HEK293 (cell line): ENCODE measurements around the gene MANF.

Source experiments
- CTCF ChIA-PET: fragments of 350-600 bp; formaldehyde crosslinking; extraction: SDS; loops from one replicate; lab custom pipeline; 2021; ENCODE audit warnings: antibody characterized with exemption; lab: Yijun Ruan, JAX
- POLR2A ChIA-PET: fragments of 300-600 bp; formaldehyde crosslinking; extraction: SDS; loops from one replicate; lab custom pipeline; 2020; ENCODE audit warnings: antibody characterized with exemption, inconsistent platforms; lab: Yijun Ruan, JAX
- H3K27ac ChIP-seq: fragments of 200-500 bp; sonication (Bioruptor generic); 2 replicates; pipeline ENCODE4 v1.5.1; 2014; ENCODE audit warnings: low read depth, low read length, control low read depth, inconsistent platforms; ENCODE audit errors: extremely low read depth
- H3K36me3 ChIP-seq, 2 experiments: fragments of 200-500 bp in 1 of 2; sonication (Bioruptor generic) in 1 of 2; 1 replicate in 1 of 2; 2 replicates in 1 of 2; pipeline ENCODE4 v1.5.1; 2014 to 2017; ENCODE audit warnings: inconsistent platforms in 2 of 2, low read length in 2 of 2; ENCODE audit not compliant: control insufficient read depth in 2 of 2, insufficient read depth in 1 of 2
- H3K4me1 ChIP-seq: fragments of 200-500 bp; sonication (Bioruptor generic); 2 replicates; pipeline ENCODE4 v1.5.1; 2014; ENCODE audit warnings: mild to moderate bottlenecking, low read length, inconsistent platforms; ENCODE audit not compliant: control insufficient read depth, insufficient read depth
- H3K4me3 ChIP-seq: 2 replicates; pipeline ENCODE4 v1.5.1; 2011; ENCODE audit warnings: low read depth, mild to moderate bottlenecking, control low read depth, low read length, moderate library complexity
- H3K9me3 ChIP-seq: fragments of 200-500 bp; sonication (Bioruptor generic); 2 replicates; pipeline ENCODE4 v1.5.1; 2014; ENCODE audit warnings: low read depth, low read length, inconsistent platforms; ENCODE audit not compliant: control insufficient read depth, insufficient read depth
- MZF1 ChIP-seq: fragments of 450-650 bp; formaldehyde crosslinking; IDR thresholded peaks from 2 replicates; pipeline ENCODE4 v1.5.1; 2017; ENCODE audit warnings: missing biosample characterization, missing genetic modification characterization, borderline replicate concordance
- ZBTB1 ChIP-seq: fragments of 450-650 bp; formaldehyde crosslinking; IDR thresholded peaks from 2 replicates; pipeline ENCODE4 v1.5.1; 2016; ENCODE audit warnings: missing biosample characterization, missing genetic modification characterization
- ZNF138 ChIP-seq: fragments of 450-650 bp; formaldehyde crosslinking; IDR thresholded peaks from 2 replicates; pipeline ENCODE4 v1.5.1; 2016; ENCODE audit warnings: missing biosample characterization, missing genetic modification characterization, borderline replicate concordance
- ZNF16 ChIP-seq: fragments of 450-650 bp; formaldehyde crosslinking; IDR thresholded peaks from 2 replicates; pipeline ENCODE4 v1.5.1; 2016; ENCODE audit warnings: low read depth, missing biosample characterization, missing genetic modification characterization
- ZNF23 ChIP-seq: fragments of 450-650 bp; formaldehyde crosslinking; IDR thresholded peaks from 2 replicates; pipeline ENCODE4 v1.5.1; 2016; ENCODE audit warnings: missing biosample characterization, missing genetic modification characterization, borderline replicate concordance
- ZNF274 ChIP-seq, 2 experiments: fragments of 200-500 bp in 1 of 2; fragments of 450-650 bp in 1 of 2; sonication (Bioruptor generic) in 1 of 2; formaldehyde crosslinking in 1 of 2; IDR thresholded peaks; 2 replicates each; pipeline versions ENCODE4 v1.5.1 to v1.6.1; 2014 to 2016; ENCODE audit warnings: borderline replicate concordance in 1 of 2, inconsistent platforms in 1 of 2, low read length in 1 of 2, missing biosample characterization in 1 of 2, missing genetic modification characterization in 1 of 2
- ZNF423 ChIP-seq: fragments of 450-650 bp; formaldehyde crosslinking; IDR thresholded peaks from 2 replicates; pipeline ENCODE4 v1.5.1; 2016; ENCODE audit warnings: missing biosample characterization, missing genetic modification characterization
- ZNF501 ChIP-seq: fragments of 450-650 bp; formaldehyde crosslinking; IDR thresholded peaks from 2 replicates; pipeline ENCODE4 v1.5.1; 2016; ENCODE audit warnings: missing biosample characterization, missing genetic modification characterization
- ZNF521 ChIP-seq: fragments of 450-650 bp; formaldehyde crosslinking; IDR thresholded peaks from 2 replicates; pipeline ENCODE4 v1.5.1; 2017; ENCODE audit warnings: missing biosample characterization, mild to moderate bottlenecking, missing genetic modification characterization
- ZNF596 ChIP-seq: fragments of 450-650 bp; IDR thresholded peaks from 2 replicates; pipeline ENCODE4 v1.5.0; 2018; ENCODE audit warnings: missing biosample characterization, mild to moderate bottlenecking, missing genetic modification characterization, moderate library complexity
- ZNF670 ChIP-seq: fragments of 450-650 bp; formaldehyde crosslinking; IDR thresholded peaks from 2 replicates; pipeline ENCODE4 v1.5.1; 2016; ENCODE audit warnings: missing biosample characterization, missing genetic modification characterization, low read depth
- ZSCAN30 ChIP-seq: fragments of 450-650 bp; IDR thresholded peaks from 2 replicates; pipeline ENCODE4 v1.5.1; 2018; ENCODE audit warnings: missing biosample characterization, mild to moderate bottlenecking, missing genetic modification characterization, moderate library complexity
- ZXDB ChIP-seq: fragments of 450-650 bp; formaldehyde crosslinking; IDR thresholded peaks from 2 replicates; pipeline ENCODE4 v1.5.1; 2016; ENCODE audit warnings: missing biosample characterization, missing genetic modification characterization
- TF ChIP-seq, protein P1 (sequence below): fragments of 450-650 bp; formaldehyde crosslinking; IDR thresholded peaks from 2 replicates; pipeline ENCODE4 v1.5.1; 2016; ENCODE audit warnings: missing biosample characterization, missing genetic modification characterization, low read depth
- TF ChIP-seq, protein P2 (sequence below): fragments of 450-650 bp; formaldehyde crosslinking; IDR thresholded peaks from 2 replicates; pipeline ENCODE4 v1.5.1; 2017; ENCODE audit warnings: missing biosample characterization, missing genetic modification characterization
- TF ChIP-seq, protein P3 (sequence below): fragments of 450-650 bp; formaldehyde crosslinking; IDR thresholded peaks from 2 replicates; pipeline ENCODE4 v1.5.1; 2016; ENCODE audit warnings: missing biosample characterization, missing genetic modification characterization
- TF ChIP-seq, protein P4 (sequence below): fragments of 450-650 bp; formaldehyde crosslinking; IDR thresholded peaks from 2 replicates; pipeline ENCODE4 v1.5.0; 2017; ENCODE audit warnings: missing biosample characterization, missing genetic modification characterization, borderline replicate concordance

Gene MANF

DNA sequence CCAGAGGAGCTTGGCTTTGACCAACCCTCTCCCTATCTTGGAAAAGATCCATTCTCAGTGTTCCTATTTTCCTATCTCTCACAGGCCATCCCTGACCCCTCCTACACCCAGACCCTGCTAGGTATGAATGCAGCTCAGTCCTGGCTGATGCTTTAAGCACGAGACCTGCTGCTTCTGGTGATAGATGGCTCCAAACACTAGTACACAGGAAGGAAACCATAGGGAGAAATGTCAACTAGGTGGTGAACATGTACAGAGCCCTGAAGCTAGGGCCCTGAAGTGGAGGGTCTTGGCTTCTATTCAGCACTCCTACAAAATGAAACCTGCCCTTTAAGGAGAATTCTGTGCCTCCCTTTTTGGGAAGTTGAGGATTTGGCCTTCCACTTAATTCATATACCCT is 47.4 kb upstream of the MANF start (continued):
- TF ChIP-seq, protein P1, sequence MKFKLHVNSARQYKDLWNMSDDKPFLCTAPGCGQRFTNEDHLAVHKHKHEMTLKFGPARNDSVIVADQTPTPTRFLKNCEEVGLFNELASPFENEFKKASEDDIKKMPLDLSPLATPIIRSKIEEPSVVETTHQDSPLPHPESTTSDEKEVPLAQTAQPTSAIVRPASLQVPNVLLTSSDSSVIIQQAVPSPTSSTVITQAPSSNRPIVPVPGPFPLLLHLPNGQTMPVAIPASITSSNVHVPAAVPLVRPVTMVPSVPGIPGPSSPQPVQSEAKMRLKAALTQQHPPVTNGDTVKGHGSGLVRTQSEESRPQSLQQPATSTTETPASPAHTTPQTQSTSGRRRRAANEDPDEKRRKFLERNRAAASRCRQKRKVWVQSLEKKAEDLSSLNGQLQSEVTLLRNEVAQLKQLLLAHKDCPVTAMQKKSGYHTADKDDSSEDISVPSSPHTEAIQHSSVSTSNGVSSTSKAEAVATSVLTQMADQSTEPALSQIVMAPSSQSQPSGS = no peak
- TF ChIP-seq, all 188 proteins: peak for 0

DNA sequence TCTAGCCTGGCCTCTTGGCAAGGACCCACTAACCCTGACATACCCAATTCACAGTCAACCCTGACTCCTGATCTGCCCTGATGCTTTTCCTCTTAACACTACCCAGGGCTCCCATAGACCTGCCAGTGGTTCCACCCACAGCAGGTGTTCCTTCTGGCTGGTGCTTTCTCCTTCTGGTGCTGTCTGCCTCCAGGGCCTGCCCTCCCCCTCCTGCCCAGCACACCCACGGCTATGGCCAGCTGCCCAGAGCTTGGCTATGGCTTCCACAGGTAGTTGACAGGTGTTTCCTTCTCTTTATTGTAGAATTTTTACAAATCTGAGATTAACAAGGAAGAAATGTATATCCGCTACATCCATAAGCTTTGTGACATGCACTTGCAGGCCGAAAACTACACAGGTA is 46.5 kb upstream of the MANF start:
- peaks cover 0 to 34% of the 10 kb centered on the region in 2 experiments; a peak in 1 of 3 replicates for H3K36me3 ChIP-seq
- no peaks in the 10 kb centered on the region for H3K9me3 ChIP-seq
- TF ChIP-seq ZNF521 (tag by site-specific recombination) (no peak), MZF1 (tag by site-specific recombination) (no peak), ZNF423 (tag by site-specific recombination) (no peak), ZNF501 (tag by site-specific recombination) (no peak), ZNF138 (tag by site-specific recombination) (no peak), ZNF596 (no peak), ZSCAN30 (tag by site-specific recombination) (no peak), ZNF274 (IDR thresholded peaks at IDR 0.05; ENCODE audit: low read length) (no peak), ZNF274 (tag by site-specific recombination; IDR thresholded peaks at IDR 0.05; ENCODE audit: borderline replicate concordance) (no peak), ZXDB (tag by site-specific recombination) (no peak), ZBTB1 (no peak), ZNF16 (tag by site-specific recombination) (no peak), ZNF670 (tag by site-specific recombination) (no peak), ZNF23 (no peak)
- TF ChIP-seq, protein P2, sequence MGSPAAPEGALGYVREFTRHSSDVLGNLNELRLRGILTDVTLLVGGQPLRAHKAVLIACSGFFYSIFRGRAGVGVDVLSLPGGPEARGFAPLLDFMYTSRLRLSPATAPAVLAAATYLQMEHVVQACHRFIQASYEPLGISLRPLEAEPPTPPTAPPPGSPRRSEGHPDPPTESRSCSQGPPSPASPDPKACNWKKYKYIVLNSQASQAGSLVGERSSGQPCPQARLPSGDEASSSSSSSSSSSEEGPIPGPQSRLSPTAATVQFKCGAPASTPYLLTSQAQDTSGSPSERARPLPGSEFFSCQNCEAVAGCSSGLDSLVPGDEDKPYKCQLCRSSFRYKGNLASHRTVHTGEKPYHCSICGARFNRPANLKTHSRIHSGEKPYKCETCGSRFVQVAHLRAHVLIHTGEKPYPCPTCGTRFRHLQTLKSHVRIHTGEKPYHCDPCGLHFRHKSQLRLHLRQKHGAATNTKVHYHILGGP = no peak
- TF ChIP-seq, protein P3, sequence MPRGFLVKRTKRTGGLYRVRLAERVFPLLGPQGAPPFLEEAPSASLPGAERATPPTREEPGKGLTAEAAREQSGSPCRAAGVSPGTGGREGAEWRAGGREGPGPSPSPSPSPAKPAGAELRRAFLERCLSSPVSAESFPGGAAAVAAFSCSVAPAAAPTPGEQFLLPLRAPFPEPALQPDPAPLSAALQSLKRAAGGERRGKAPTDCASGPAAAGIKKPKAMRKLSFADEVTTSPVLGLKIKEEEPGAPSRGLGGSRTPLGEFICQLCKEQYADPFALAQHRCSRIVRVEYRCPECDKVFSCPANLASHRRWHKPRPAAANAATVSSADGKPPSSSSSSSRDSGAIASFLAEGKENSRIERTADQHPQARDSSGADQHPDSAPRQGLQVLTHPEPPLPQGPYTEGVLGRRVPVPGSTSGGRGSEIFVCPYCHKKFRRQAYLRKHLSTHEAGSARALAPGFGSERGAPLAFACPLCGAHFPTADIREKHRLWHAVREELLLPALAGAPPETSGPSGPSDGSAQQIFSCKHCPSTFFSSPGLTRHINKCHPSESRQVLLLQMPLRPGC = no peak
- TF ChIP-seq, protein P4, sequence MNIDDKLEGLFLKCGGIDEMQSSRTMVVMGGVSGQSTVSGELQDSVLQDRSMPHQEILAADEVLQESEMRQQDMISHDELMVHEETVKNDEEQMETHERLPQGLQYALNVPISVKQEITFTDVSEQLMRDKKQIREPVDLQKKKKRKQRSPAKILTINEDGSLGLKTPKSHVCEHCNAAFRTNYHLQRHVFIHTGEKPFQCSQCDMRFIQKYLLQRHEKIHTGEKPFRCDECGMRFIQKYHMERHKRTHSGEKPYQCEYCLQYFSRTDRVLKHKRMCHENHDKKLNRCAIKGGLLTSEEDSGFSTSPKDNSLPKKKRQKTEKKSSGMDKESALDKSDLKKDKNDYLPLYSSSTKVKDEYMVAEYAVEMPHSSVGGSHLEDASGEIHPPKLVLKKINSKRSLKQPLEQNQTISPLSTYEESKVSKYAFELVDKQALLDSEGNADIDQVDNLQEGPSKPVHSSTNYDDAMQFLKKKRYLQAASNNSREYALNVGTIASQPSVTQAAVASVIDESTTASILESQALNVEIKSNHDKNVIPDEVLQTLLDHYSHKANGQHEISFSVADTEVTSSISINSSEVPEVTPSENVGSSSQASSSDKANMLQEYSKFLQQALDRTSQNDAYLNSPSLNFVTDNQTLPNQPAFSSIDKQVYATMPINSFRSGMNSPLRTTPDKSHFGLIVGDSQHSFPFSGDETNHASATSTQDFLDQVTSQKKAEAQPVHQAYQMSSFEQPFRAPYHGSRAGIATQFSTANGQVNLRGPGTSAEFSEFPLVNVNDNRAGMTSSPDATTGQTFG (tag by site-specific recombination) = no peak
- TF ChIP-seq, all 188 proteins: peak for 0
- 0 out of 2 replicates have a peak, but pooled peaks cover 2% of the 10 kb centered on the region for H3K4me1 ChIP-seq
- H3K4me3 ChIP-seq = no peak overlapping the region
- no peak overlapping the region for H3K27ac ChIP-seq
- CTCF ChIA-PET = interaction anchor here (0.6 kb wide), 1 partner anchor 429 kb away, joined by 3 read pairs; no protein-coding TSS in a partner anchor
- POLR2A ChIA-PET = no interaction called here
